Brain microvascular endothelial cell (primary cell): ENCODE results near the gene TAS2R41.

Source experiments
- DNase-seq: peaks from one replicate; pipeline ENCODE4 v3.0.0-alpha.2; 2020
- H3K27ac ChIP-seq: fragments of 250-450 bp; sonication (Bioruptor Pico); 2 replicates; pipeline ENCODE4 v1.5.1; 2020; ENCODE audit warnings: mild to moderate bottlenecking, moderate library complexity
- H3K27me3 ChIP-seq: fragments of 250-450 bp; sonication (Bioruptor Pico); replicated peaks from 2 replicates; pipeline ENCODE4 v1.5.1; 2020; ENCODE audit warnings: mild to moderate bottlenecking
- H3K36me3 ChIP-seq: fragments of 250-450 bp; sonication (Bioruptor Pico); replicated peaks from 2 replicates; pipeline ENCODE4 v1.5.1; 2020; ENCODE audit warnings: mild to moderate bottlenecking
- H3K4me3 ChIP-seq: 2 replicates; pipeline ENCODE4 v1.5.1; 2011; ENCODE audit warnings: low read depth, mild to moderate bottlenecking, control low read depth, low read length, moderate library complexity
- CTCF ChIP-seq: IDR thresholded peaks from 2 replicates; pipeline ENCODE4 v1.5.1; 2011; ENCODE audit warnings: low read depth, mild to moderate bottlenecking, moderate library complexity, low read length, control low read depth, inconsistent platforms; ENCODE audit errors: missing control alignments
- in situ Hi-C: cut with HindIII; loops from 2 replicates; pipeline ENCODE4 v1.10.0; 2017; ENCODE audit warnings: low sequenced_read_pairs, low pct_ligation_motif_present

Gene TAS2R41

GRCh38 chr7:143456992-143457793 lies 20.5 kb upstream of the TAS2R41 start:
- Histone ChIP-seq H3K27me3 (no peaks in the 10 kb centered on the region), H3K4me3 (no peak overlapping the region), H3K36me3 (no peaks in the 10 kb centered on the region), H3K27ac (no peak overlapping the region)
- TF ChIP-seq CTCF = no peak
- DNase-seq = no peak
- in situ Hi-C loops = no loop called here

GRCh38 chr7:143458263-143458662 lies 19.4 kb upstream of the TAS2R41 start:
- Histone ChIP-seq H3K27ac (no peak overlapping the region), H3K27me3 (no peaks in the 10 kb centered on the region), H3K4me3 (no peak overlapping the region), H3K36me3 (no peaks in the 10 kb centered on the region)
- TF ChIP-seq CTCF = no peak
- in situ Hi-C loops = no loop called here
- no peak for DNase-seq

GRCh38 chr7:143458681-143459080 lies 19.0 kb upstream of the TAS2R41 start:
- Histone ChIP-seq H3K36me3 (no peaks in the 10 kb centered on the region), H3K27ac (no peak overlapping the region), H3K4me3 (no peak overlapping the region), H3K27me3 (no peaks in the 10 kb centered on the region)
- no peak for DNase-seq
- TF ChIP-seq CTCF = no peak
- in situ Hi-C loops = no loop called here

- Histone ChIP-seq H3K4me3 (no peak overlapping the region), H3K36me3 (no peaks in the 10 kb centered on the region), H3K27ac (no peak overlapping the region), H3K27me3 (no peaks in the 10 kb centered on the region)
- TF ChIP-seq CTCF = no peak
- in situ Hi-C loops = no loop called here
- DNase-seq = no peak
Observed at GRCh38 chr7:143459359-143459758, 18.3 kb upstream of the TAS2R41 start.

GRCh38 chr7:143460271-143460979 lies 17.2 kb upstream of the TAS2R41 start:
- in situ Hi-C loops = no loop called here

More at GRCh38 chr7:143460271-143460979, 17.2 kb upstream of the TAS2R41 start:
- Histone ChIP-seq H3K4me3 (no peak overlapping the region), H3K36me3 (no peaks in the 10 kb centered on the region), H3K27ac (no peak overlapping the region), H3K27me3 (no peaks in the 10 kb centered on the region)
- no peak for DNase-seq
- TF ChIP-seq CTCF = no peak
